HG02970 (cell line): ENCODE measurements around the gene STK32C.
A peak's percentile ranks its signal among the peaks of the same experiment; 100 is the strongest.
"Not testable (repeated sequence)": the region's sequence is repeated elsewhere in the genome, so short reads cannot be mapped to it uniquely, and the experiment has no call there.

ENCODE experiments used
- ATAC-seq: cut with Tn5 transposase; IDR thresholded peaks from one replicate; pipeline ENCODE4 v1.9.1; 2021; ENCODE audit warnings: mild to moderate bottlenecking, moderate library complexity, moderate number of reproducible peaks; ENCODE audit not compliant: unreplicated experiment, low FRiP score

Gene STK32C

GRCh38 chr10:132339276-132339675 is 31.5 kb upstream of the STK32C start:
- no peak for ATAC-seq

- ATAC-seq: no peak
These were observed 31.1 kb upstream of the STK32C start for GRCh38 chr10:132338876-132339275.

DNA sequence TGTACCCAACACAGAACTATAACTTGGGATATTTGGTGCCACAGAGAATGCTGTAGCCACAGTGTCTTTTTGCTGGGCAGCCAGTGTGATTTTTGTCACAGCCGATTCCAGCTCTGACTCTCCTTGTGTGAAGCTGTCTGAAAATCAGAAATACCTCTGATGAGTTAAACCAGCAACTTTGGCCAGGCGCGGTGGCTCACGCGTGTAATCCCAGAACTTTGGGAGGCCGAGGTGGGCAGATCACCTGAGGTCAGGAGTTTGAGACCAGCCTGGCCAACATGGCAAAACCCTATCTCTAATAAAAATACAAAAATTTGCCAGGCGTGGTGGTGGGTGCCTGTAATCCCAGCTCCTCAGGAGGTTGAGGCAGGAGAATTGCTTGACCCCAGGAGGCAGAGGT is 30.1 kb upstream of the STK32C start:
- ATAC-seq: not testable (repeated sequence)

- no peak for ATAC-seq
These were observed 29.2 kb upstream of the STK32C start for GRCh38 chr10:132336919-132337407.

GRCh38 chr10:132336064-132336746 is 28.5 kb upstream of the STK32C start:
- no peak for ATAC-seq

DNA sequence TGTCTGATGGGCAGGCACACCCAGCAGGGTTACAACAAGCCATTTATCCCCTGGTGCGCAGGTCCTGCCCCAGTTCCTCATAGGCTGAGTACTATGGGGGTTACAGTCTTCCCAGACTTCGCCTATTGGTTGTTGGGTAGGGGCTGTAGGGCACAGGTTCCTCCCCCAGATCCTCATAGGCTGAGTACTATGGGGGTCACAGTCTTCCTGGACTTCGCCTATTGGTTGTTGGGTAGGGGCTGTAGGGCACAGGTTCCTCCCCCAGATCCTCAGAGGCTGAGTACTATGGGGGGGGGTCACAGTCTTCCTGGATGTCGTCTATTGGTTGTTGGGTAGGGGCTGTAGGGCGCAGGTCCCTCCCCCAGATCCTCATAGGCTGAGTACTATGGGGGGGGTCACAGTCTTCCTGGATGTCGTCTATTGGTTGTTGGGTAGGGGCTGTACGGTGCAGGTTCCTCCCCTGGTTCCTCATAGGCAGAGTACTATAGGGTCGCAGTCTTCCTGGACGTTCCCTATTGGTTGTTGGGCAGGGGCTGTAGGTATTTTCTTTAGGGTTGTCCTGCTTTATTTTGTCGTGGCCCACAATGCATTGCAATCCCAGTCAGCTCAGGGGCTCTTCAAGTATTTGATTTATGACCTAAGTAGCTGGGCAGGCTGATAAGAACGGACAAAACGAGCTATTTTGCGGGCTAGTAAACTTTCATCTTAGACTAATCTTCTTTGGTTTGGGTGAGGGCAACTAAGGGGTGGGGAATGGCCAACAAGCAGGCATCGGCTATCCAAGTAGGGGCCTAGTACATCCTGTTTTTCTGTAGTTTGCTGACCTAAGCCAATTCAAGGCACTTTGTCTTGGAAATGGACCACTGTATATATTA is 27.7 kb upstream of the STK32C start:
- no peak for ATAC-seq

GRCh38 chr10:132334631-132335188 is 27.0 kb upstream of the STK32C start:
- ATAC-seq: no peak

DNA sequence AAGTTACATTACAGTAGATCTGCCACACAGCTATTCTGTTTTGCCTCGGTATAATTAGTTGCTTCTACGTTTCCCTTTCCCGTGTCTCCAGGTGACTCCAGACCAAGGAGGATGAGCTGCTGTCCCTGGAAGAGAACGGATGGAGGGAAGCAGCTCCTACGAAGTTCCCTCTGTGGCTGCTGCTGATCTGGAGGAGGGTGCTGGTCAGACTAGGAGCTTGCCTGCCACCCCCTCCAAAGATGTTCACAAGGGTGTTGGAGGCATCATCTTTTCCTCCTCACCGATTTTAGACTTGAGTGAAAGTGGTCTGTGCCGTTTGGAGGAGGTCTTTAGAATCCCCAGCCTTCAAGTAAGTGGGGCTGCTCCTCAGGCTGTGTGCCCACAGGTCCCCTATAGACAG is 25.6 kb upstream of the STK32C start:
- no peak for ATAC-seq

DNA sequence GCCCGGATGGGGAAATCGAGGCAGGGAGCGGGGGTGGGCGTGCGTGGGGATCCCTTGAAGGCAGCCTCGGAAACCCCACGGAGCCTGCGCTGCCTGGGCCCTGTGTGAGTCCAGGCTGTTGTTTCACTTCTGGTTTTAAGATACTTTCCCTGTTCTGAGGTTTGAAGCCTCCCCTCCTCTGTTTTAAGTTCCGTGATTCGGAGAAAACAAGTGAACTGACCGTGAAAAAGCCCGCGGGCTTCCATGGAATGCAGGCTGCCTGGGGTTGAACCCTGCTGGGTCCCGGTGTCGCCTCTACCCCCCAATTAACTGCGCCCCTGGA is 24.6 kb upstream of the STK32C start:
- ATAC-seq: peak; percentile 27

GRCh38 chr10:132331601-132332432 is 24.1 kb upstream of the STK32C start, which contains the start of gene LRRC27:
Gene LRRC27, plus strand, starts transcription at chr10:132332193. Its CDS starts 1,332 bp downstream, at chr10:132333525.
- ATAC-seq: peak; percentile 85

- no peak for ATAC-seq
These were observed 22.7 kb upstream of the STK32C start for GRCh38 chr10:132330486-132330833.

DNA sequence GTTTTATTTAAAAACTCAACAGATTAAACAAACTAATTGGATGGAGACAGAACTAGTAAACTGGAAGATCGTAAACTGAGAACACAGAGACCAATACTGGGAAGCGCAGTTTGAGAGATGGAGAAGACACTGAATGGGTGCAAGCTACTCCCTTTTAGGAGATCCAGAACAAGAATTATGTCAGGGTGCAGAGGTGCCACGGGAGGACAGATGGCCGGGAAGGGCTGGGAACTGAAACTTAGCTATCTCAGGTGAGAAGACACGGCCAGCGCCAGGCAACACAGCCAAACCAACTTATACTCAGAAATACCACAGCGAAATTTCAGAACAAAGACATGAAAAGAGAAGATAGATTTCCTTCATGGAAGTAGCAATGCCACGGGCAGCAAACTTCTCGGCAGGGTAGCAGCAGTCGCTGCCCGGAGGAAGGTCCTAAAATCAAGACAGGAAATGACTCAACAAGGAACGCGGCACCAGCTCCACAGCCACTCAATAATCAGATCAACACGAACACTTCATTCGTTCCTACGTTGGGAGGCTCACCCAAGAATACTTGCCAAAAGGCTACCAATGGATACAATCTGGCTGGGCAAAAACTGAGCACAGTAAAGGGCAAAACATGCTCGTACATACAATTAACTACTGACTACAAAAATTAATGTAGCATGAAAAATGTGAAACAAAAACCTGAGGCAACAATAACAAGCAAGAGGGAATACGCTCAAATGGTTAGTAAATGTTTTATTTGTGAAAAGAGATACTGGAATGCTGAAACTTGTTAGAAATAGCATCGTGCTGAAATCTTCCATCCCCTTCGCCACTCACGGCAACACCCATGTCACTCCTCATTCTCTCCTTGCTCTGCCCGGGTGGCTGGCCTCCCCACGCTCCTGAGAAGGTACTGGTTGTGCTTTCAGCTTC is 22.1 kb upstream of the STK32C start:
- ATAC-seq: no peak

DNA sequence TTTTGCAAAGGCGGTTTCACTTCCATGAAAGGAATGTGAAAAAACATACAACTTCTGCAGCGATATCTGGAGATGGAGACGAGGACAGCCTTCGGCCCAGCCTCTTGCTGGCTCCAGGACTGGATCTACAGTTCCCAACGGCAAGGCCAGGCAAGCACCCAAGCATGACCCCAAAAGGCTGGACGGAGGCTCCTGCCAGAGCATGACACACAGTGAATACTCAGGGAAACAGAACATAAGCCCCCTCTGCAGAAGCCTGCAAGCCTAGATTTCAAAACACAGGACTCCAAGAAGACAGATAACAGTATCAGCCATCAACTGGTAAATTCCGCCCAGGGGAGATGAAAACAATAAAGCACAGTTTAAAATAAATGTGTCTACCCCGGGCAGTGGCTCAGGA is 21.0 kb upstream of the STK32C start:
- ATAC-seq: no peak

DNA sequence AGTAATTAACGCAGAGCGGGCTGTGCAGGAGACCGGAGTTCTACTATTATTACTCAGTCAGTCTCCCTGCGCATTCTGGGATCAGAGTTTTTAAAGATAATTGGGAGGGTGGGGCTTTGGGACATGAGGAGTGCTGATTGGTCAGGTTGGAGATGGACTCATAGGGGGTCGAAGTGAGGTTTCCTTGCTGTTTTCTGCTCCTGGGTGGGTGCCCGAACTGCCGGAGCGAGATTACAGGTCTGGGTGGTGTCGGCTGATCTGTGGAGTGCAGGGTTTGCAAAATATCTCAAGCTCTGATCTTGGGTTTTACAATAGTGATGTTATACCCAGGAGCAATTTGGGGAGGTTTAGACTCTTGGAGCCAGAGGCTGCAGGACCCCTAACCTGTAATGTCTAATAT is 20.4 kb upstream of the STK32C start:
- ATAC-seq: no peak

GRCh38 chr10:132326925-132327324 is 19.2 kb upstream of the STK32C start:
- no peak for ATAC-seq

DNA sequence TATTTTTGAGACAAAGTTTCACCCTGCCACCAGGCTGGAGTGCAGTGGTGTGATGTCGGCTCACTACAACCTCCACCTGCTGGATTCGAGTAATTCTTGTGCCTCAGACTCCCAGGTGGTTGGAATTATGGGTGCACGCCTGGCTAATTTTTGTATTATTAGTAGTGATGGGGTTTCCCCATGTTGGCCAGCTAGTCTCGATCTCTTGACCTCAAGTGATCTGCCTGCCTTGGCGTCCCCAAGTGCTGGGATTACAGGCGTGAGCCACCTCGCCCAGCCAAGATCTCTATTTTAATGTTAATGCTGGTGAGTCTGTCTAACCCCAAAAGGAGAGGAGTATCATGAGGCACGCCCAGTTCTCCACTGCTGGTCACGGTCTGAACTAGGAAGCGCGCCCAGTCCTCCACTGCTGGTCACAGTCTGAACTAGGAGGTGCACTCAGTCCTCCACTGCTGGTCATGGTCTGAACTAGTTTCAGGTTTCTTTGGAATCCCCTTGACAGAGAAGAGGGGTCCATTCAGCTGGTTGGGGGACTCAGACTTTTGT is 18.7 kb upstream of the STK32C start:
- no peak for ATAC-seq

GRCh38 chr10:132324186-132324585 is 16.4 kb upstream of the STK32C start:
- ATAC-seq: no peak

DNA sequence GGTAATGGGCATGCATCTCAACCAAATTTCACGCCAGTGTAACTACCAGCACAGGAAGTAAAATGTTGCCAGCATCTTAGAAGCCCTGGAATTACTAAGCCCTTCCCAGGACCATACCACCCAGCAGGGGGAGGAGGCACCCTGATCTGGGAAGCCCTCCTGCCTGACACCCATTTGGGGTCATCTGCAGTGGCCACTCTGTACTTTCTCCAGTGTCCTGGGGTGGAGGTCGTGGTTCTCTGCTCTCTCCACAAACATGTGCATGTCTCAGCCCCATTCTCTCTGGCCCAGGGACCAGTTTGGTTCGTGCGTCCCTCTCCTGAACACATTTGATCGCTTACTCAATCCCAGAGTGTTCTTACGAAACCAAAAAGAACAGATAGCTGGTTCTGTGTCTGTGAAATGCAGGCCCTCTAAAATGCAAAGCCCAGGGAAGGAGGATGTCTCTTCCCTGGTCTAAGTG is 14.9 kb upstream of the STK32C start:
- ATAC-seq: no peak

DNA sequence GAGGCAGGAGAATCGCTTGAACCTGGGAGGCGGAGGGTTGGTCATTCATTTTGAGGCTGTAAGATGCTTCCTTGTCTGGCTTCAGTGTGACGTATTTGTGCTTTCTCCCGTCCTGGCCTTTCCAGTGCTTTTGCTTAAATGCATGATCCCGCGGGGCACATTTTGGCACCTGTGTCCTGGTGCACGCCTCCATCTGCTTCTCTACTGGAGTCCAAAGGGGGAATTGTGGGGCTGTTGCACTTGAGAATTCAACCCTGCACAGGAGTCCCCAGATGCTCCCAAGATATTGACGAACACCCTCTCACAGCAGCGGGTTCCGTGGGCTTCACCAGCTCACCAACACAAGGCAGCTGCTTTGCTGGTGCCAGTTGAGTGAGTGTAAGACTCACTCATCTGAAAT is 14.0 kb upstream of the STK32C start:
- no peak for ATAC-seq
